GM21737 (cell line): ENCODE measurements around the gene NRXN2.

Experiments used
- ATAC-seq: cut with Tn5 transposase; IDR thresholded peaks from one replicate; pipeline ENCODE4 v1.9.1; 2021; ENCODE audit warnings: mild to moderate bottlenecking, moderate library complexity; ENCODE audit not compliant: unreplicated experiment

NRXN2 gene

GRCh38 chr11:64632654-64633053 lies 90.3 kb downstream of the NRXN2 start:
- ATAC-seq: no peak

DNA sequence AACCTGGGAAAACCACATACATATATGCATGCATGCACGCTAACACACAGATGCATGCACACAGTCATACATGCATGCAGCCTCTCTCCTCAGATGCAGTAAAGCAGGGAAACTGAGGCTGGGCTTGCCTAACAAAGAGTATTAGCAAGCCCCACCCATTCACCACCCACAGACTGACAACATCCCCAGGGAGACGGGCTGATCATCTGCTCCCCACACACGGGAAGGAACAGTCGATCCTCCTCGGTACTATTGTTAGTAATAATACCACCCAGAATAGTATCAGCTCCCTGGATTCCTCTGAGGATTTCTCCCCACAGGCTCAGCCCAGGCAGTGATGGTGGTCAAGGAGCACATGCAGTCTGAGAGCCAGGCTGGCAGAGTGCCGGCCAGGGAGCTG lies 90.8 kb downstream of the NRXN2 start:
- no peak for ATAC-seq

DNA sequence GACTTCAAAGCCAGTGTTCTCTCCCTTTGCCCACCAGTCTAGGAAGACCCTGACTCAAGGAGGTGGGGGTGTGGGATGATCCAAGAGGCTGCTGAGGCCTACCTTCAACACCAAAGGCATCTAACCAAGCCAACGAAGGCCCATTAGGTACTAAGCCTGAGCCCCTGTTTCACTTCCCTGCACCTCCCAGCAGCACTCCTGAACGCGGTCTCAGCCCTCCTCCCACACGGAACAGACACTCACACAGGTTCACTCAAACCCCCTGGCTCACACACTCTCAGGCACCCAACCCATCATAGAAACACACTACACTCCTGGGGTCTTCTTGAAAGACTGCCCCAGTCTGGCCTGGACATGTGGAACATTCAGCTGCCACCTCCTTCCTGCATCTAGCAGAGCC lies 91.3 kb downstream of the NRXN2 start:
- ATAC-seq: no peak

- no peak for ATAC-seq
Observed at GRCh38 chr11:64629796-64630562, 93.0 kb downstream of the NRXN2 start.

- ATAC-seq: no peak
Observed at GRCh38 chr11:64629103-64629502, 93.9 kb downstream of the NRXN2 start.

DNA sequence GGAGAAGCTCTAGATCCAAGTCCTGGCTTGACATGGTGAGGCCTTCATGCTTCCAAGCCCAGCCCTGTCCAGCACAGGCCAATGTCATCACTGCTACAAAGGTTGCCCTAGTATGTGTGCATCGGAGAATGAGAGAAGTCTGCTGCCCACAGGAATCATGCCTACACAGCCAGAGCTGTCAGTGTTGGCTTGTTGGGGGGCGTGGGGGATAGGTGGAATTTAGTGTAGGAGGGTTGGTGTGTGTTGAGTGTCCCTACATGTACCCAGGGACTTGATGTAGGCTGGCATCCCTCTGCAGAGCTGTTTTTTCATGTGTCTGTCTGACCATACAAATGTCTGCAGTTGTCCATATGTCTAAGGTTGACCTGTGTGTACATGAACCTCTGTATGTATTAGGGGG lies 94.4 kb downstream of the NRXN2 start:
- ATAC-seq: no peak

GRCh38 chr11:64627371-64627770 lies 95.6 kb downstream of the NRXN2 start:
- ATAC-seq: no peak

DNA sequence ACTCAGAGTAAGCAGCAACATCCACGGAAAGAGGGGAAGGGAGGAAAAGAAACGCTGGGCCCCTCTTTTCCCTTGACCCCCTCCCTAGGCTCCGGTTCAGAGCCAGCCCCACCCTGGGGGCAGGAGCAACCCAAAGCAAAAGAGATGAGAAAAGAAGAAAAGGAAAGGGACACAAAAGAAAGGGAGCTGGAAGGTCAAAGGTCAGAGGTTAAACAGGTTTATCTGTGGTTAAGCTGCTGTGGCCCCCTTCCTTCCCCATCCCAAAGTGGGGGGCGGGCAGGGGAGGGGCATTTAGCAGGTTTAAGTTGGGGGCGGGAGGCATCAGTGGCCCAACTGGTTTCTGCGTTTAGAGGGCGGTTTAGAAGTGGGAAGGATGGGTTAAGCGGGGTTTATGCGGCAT lies 96.4 kb downstream of the NRXN2 start:
- no peak for ATAC-seq

GRCh38 chr11:64624883-64625481 lies 98.0 kb downstream of the NRXN2 start:
- ATAC-seq: no peak

GRCh38 chr11:64622681-64623080 lies 100.3 kb downstream of the NRXN2 start:
- no peak for ATAC-seq

GRCh38 chr11:64621283-64622019 lies 101.5 kb downstream of the NRXN2 start:
- ATAC-seq: no peak

DNA sequence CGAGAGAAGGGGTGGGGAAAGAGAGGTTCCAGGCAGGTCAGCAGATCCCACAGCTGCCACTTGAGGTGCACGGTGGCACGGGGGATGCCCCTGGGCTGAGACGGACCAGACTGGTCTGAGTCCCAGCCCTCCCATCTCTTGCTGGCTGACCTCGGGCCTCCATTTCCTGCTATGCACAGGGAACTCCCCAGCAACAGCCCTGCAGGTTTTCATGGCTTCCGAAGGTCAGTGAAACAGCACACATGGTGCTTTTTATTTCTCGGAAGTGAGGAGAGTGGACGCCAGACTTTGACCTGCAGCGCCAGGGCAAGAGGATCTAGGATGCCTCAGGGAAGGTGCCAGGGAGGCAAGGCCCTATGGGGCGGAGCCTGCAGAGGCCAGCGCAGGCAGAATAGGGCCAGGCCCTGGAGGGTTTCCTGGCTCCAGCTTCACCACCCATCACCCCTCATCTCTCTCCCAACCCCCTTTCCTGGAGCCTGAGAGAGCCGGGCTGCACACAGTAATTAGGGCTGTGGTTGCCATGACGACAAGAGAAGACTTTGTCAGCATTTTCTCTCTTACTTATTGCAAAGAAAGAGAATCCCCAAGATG lies 102.5 kb downstream of the NRXN2 start:
- no peak for ATAC-seq

GRCh38 chr11:64619811-64620380 lies 103.1 kb downstream of the NRXN2 start:
- ATAC-seq: no peak

GRCh38 chr11:64619196-64619595 lies 103.8 kb downstream of the NRXN2 start:
- ATAC-seq: no peak

DNA sequence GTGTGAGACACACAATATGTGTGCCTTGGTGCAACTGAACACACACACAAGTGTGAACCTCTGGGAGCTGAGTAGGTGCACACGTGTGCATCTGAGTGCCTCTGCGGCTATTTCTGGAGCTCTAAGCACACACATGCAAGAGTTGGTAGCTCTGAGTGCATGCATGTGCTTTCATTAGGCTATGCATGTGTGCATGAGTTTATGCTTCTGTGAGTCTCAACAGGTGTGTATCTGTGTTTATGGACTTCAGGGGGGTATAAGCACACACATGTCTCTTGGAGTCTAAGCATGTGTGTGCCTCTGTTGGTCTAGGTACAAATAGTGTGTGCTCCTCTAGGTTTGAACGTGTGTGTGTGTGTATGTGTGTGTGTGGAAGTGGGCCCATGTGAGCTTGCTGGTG lies 106.2 kb downstream of the NRXN2 start:
- no peak for ATAC-seq

GRCh38 chr11:64614917-64615316 lies 108.1 kb downstream of the NRXN2 start:
- ATAC-seq: no peak

DNA sequence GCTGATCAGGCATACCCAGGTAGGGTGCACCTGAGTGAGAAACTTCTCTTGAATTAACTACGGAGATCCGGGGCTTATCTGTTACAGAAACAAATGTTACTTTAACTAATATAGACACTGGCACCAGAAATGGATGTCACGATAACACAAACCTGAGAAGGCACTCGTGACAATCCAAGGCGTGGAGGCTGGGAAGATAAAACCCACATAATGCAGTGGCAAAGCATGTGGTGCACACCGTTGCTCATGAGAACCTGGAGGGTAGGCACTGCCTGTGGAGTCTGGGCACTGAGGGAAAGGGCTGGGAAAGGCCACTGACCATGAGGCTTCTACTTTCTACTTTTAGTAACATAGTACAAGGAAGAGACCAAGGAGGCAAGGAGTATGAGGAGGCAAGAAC lies 109.3 kb downstream of the NRXN2 start:
- no peak for ATAC-seq

DNA sequence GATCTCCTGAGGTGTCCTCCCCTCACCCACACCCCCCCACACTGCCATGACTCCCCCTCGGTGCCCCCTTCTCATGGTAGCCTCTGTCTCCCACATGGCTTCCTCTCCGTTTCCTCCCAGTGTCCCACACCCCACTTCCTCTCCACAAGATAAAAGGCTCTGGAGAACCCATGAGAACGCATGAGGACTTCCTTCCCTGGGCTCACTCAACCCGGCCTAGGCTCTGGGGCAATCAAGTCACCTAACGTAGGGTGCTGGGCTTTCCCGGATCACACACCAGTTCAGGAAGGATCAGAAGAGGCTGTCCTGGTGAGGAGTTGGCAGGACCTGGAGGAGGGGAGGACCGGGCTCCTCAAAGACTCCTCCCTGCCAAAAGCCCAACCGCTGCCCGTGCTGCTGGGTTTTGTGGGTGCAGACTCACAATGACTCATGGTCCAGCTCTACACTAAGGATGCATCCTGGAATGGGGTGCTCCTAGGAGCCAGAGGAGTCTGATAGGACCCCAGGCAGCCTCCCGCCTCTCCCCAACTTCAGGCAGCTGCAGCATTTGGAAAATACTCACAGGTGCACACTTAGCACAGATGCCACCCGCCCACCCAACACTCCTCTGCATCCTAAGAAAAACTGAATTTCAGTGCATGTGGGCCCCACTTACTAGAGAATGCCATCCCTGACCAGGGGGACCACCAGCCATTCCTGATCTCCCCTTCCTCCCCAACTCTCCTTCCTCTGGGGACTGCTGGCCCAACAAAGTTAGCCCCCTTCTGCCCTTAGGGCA lies 110.9 kb downstream of the NRXN2 start:
- ATAC-seq: no peak

- no peak for ATAC-seq
Observed at GRCh38 chr11:64611176-64611575, 111.8 kb downstream of the NRXN2 start.

GRCh38 chr11:64610596-64610995 lies 112.4 kb downstream of the NRXN2 start:
- ATAC-seq: no peak
